ENCODE measurements around the gene C9orf152. TPM values are rescaled to one million over a fixed set of nuclear protein-coding genes. Genes with fewer than 3 reads are reported as not detected.

Gene C9orf152
- total and polyA plus RNA-seq, 2 experiments from 2014 or later: not detected

- TF ChIP-seq NANOG (IDR thresholded peaks at IDR 0.05; ENCODE audit: borderline replicate concordance) (no peak), REST (IDR thresholded peaks at IDR 0.05; ENCODE audit: unreplicated experiment) (no peak), ZNF331 (CRISPR knock-in tag; IDR thresholded peaks at IDR 0.05; ENCODE audit: low read depth) (no peak), CREB1 (CRISPR knock-in tag; IDR thresholded peaks at IDR 0.05; ENCODE audit: low read depth) (no peak)
- Histone ChIP-seq H2AFZ (no peak overlapping the region), H3F3A (replicated peaks; ENCODE audit: low read depth) (no peaks in the 10 kb centered on the region), H3K27ac (ENCODE audit: low read depth) (no peak overlapping the region), H3K9me2 (ENCODE audit: insufficient read depth) (peaks cover 7% of the 10 kb centered on the region; the same call in 1 of the 2 replicates), H3K4me2 (no peak overlapping the region), H3K27me3 (ENCODE audit: insufficient read depth) (no peaks in the 10 kb centered on the region), H4K20me1 (replicated peaks; ENCODE audit: insufficient read depth) (peaks cover 4% of the 10 kb centered on the region; the same call in 1 of the 2 replicates), H3K79me2 (replicated peaks; ENCODE audit: insufficient read depth) (peaks cover 5% of the 10 kb centered on the region), H3K4me1 (ENCODE audit: insufficient read depth) (peaks cover 19% of the 10 kb centered on the region), H3K36me3 (ENCODE audit: insufficient read depth) (no peaks in the 10 kb centered on the region), H3K4me3 (no peak overlapping the region)
- no peak for DNase-seq (ENCODE audit: low spot score)
- Mint-ChIP-seq H3K4me3 (no peak overlapping the region), H3K27me3 (ENCODE audit: insufficient read depth, low read depth, poor library complexity) (peaks cover 2% of the 10 kb centered on the region), H3K27ac (no peak overlapping the region; the same call in 1 of the 2 replicates), H3K4me1 (peaks cover 19% of the 10 kb centered on the region), H3K36me3 (ENCODE audit: low read depth) (peaks cover 21% of the 10 kb centered on the region), H3K9me3 (no peaks in the 10 kb centered on the region; the same call in 2 of the 3 replicates)
- ATAC-seq: no peak
Measured at GRCh38 chr9:110168486-110168885, 39.5 kb downstream of the C9orf152 start.

GRCh38 chr9:110161940-110162339 lies 46.0 kb downstream of the C9orf152 start:
- Mint-ChIP-seq H3K4me1 (peaks cover 24% of the 10 kb centered on the region), H3K36me3 (ENCODE audit: low read depth) (peaks cover 27% of the 10 kb centered on the region), H3K4me3 (no peak overlapping the region), H3K27me3 (ENCODE audit: insufficient read depth, low read depth, poor library complexity) (peaks cover 7% of the 10 kb centered on the region), H3K9me3 (no peaks in the 10 kb centered on the region), H3K27ac (no peak overlapping the region)
- Histone ChIP-seq H3K27ac (ENCODE audit: low read depth) (no peak overlapping the region), H2AFZ (no peak overlapping the region), H3K27me3 (ENCODE audit: insufficient read depth) (peaks cover 17% of the 10 kb centered on the region; the same call in 1 of the 2 replicates), H3K9me2 (ENCODE audit: insufficient read depth) (peaks cover 11% of the 10 kb centered on the region; the same call in 1 of the 2 replicates), H3K4me3 (no peak overlapping the region), H3K4me1 (ENCODE audit: insufficient read depth) (peaks cover 15% of the 10 kb centered on the region), H3F3A (replicated peaks; ENCODE audit: low read depth) (no peaks in the 10 kb centered on the region), H4K20me1 (replicated peaks; ENCODE audit: insufficient read depth) (peaks cover 37% of the 10 kb centered on the region), H3K36me3 (ENCODE audit: insufficient read depth) (no peaks in the 10 kb centered on the region), H3K4me2 (no peak overlapping the region), H3K79me2 (replicated peaks; ENCODE audit: insufficient read depth) (peaks cover 28% of the 10 kb centered on the region)
- no peak for ATAC-seq
- DNase-seq (ENCODE audit: low spot score): no peak
- TF ChIP-seq EZH2phosphoT487 (IDR thresholded peaks at IDR 0.05; ENCODE audit: unreplicated experiment) (no peak), ETS1 (IDR thresholded peaks at IDR 0.05) (no peak), REST (IDR thresholded peaks at IDR 0.05; ENCODE audit: unreplicated experiment) (no peak), ZNF331 (CRISPR knock-in tag; IDR thresholded peaks at IDR 0.05; ENCODE audit: low read depth) (no peak), CREB1 (CRISPR knock-in tag; IDR thresholded peaks at IDR 0.05; ENCODE audit: low read depth) (no peak), CTCF (conservative IDR thresholded peaks at IDR 0.05; ENCODE audit: low read depth in 2 of 2) (no peak), STAT1 (IDR thresholded peaks at IDR 0.05; ENCODE audit: unreplicated experiment) (no peak), POLR2AphosphoS5 (IDR thresholded peaks at IDR 0.05; ENCODE audit: low read depth) (no peak)
